ENCODE results near the gene NDNF. TPM values are rescaled to one million over a fixed set of nuclear protein-coding genes. Genes with fewer than 3 reads are reported as not detected.

NDNF gene
- total and polyA plus RNA-seq, 8 donors = 141 to 489 (median 193) TPM

- no peak for DNase-seq
Observed at GRCh38 chr4:121056066-121056465, 16.3 kb downstream of the NDNF start.

GRCh38 chr4:121054373-121054772 lies 18.0 kb downstream of the NDNF start:
- ATAC-seq (no peak), DNase-seq (no peak)
- TF ChIP-seq CTCF (IDR thresholded peaks at IDR 0.05) = no peak
- Histone ChIP-seq H3K4me3 (no peak overlapping the region), H3K9me3 (no peaks in the 10 kb centered on the region), H3K36me3 (no peaks in the 10 kb centered on the region), H3K4me1 (peaks cover 7 to 32% of the 10 kb centered on the region in 2 donors), H3K27me3 (no peaks in the 10 kb centered on the region), H3K27ac (peak overlapping the region in 1 of 2 donors; percentile 31)
- intact Hi-C loops (cut with DNase I) = no loop called here

More at GRCh38 chr4:121056066-121056465, 16.3 kb downstream of the NDNF start:
- Histone ChIP-seq H3K36me3 (no peaks in the 10 kb centered on the region), H3K4me3 (no peak overlapping the region), H3K9me3 (no peaks in the 10 kb centered on the region), H3K27ac (no peak overlapping the region), H3K27me3 (no peaks in the 10 kb centered on the region), H3K4me1 (peaks cover 0 to 24% of the 10 kb centered on the region in 2 donors)
- ATAC-seq = no peak
- intact Hi-C loops (cut with DNase I) = no loop called here
- TF ChIP-seq CTCF (IDR thresholded peaks at IDR 0.05) = no peak

GRCh38 chr4:121053601-121054143 lies 18.7 kb downstream of the NDNF start:
- Histone ChIP-seq H3K36me3 (no peaks in the 10 kb centered on the region), H3K4me3 (no peak overlapping the region), H3K27ac (peak overlapping the region; percentile 9 to 31), H3K9me3 (no peaks in the 10 kb centered on the region), H3K27me3 (no peaks in the 10 kb centered on the region), H3K4me1 (peaks cover 7 to 32% of the 10 kb centered on the region in 2 donors)
- ATAC-seq (no peak), DNase-seq (peak in 1 of 4 donors; percentile 37)
- no peak for TF ChIP-seq CTCF (IDR thresholded peaks at IDR 0.05)
- intact Hi-C loops (cut with DNase I) = no loop called here

GRCh38 chr4:121050300-121050699 lies 22.0 kb downstream of the NDNF start:
- no peaks in the 10 kb centered on the region for H3K36me3 ChIP-seq
- peak overlapping the region in 1 of 2 donors; percentile 23 for H3K27ac ChIP-seq
- ATAC-seq (peak; percentile 34), DNase-seq (no peak)
- no peaks in the 10 kb centered on the region for H3K9me3 ChIP-seq
- peak in 1 of 2 donors; percentile 30 for TF ChIP-seq CTCF (IDR thresholded peaks at IDR 0.05)
- H3K4me1 ChIP-seq = peaks cover 7 to 28% of the 10 kb centered on the region in 2 donors
- no peak overlapping the region for H3K4me3 ChIP-seq
- intact Hi-C loops (cut with DNase I) = no loop called here
- H3K27me3 ChIP-seq = no peaks in the 10 kb centered on the region

- peaks cover 7 to 19% of the 10 kb centered on the region in 2 donors for H3K4me1 ChIP-seq
- no peak overlapping the region for H3K4me3 ChIP-seq
- H3K36me3 ChIP-seq = peaks cover 0 to 7% of the 10 kb centered on the region in 2 donors
- no peak for DNase-seq
- no peak for TF ChIP-seq CTCF (IDR thresholded peaks at IDR 0.05)
- H3K9me3 ChIP-seq = no peaks in the 10 kb centered on the region
- peak; percentile 70 for ATAC-seq
- intact Hi-C loops (cut with DNase I) = no loop called here
- H3K27me3 ChIP-seq = no peaks in the 10 kb centered on the region
- peak overlapping the region in 1 of 2 donors; percentile 23 for H3K27ac ChIP-seq
Observed at GRCh38 chr4:121049072-121049599, 23.2 kb downstream of the NDNF start.
